ENCODE data around the gene ECM1.

ECM1 gene

DNA sequence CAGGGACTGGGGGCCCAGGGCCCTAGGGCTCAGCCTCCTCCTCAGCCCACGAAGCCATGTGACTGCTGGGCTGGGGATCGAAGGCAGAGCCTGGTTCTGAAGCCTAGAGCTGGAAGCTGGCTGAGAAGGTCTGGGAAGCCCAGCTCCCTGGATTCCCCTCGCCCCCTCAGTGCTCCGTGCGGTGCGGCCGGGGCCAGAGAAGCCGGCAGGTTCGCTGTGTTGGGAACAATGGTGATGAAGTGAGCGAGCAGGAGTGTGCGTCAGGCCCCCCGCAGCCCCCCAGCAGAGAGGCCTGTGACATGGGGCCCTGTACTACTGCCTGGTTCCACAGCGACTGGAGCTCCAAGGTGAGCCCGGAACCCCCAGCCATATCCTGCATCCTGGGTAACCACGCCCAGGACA lies 50.4 kb downstream of the ECM1 start:
- H3K4me3 ChIP-seq (ENCODE audit: insufficient read depth, low read length, poor library complexity, severe bottlenecking): no peak overlapping the region
- no peak overlapping the region for H3K4me2 ChIP-seq (ENCODE audit: low read depth, low read length, poor library complexity, severe bottlenecking)
- H3K9me2 ChIP-seq (replicated peaks; ENCODE audit: insufficient read depth, low read length): no peaks in the 10 kb centered on the region
- H3K27ac ChIP-seq (ENCODE audit: low read depth, low read length): no peak overlapping the region
- H3K9ac ChIP-seq (ENCODE audit: low read length): no peak overlapping the region
- no peaks in the 10 kb centered on the region for H3K9me3 ChIP-seq (ENCODE audit: insufficient read depth, low read length)
- no peaks in the 10 kb centered on the region for H3K27me3 ChIP-seq (ENCODE audit: low read length)
- peaks cover 30% of the 10 kb centered on the region for H3F3A ChIP-seq (ENCODE audit: insufficient read depth)
- no peaks in the 10 kb centered on the region for H3K79me2 ChIP-seq (ENCODE audit: insufficient read depth, low read length)
- no peak overlapping the region for H2AFZ ChIP-seq (ENCODE audit: low read depth, low read length, severe bottlenecking)
- H3K36me3 ChIP-seq (ENCODE audit: low read length): no peaks in the 10 kb centered on the region
- TF ChIP-seq EZH2phosphoT487 (conservative IDR thresholded peaks at IDR 0.05; ENCODE audit: low read length) (no peak), CTCF (IDR thresholded peaks at IDR 0.05; ENCODE audit: insufficient read depth, low read length, poor library complexity, severe bottlenecking) (no peak)
- H4K20me1 ChIP-seq (ENCODE audit: low read depth, low read length): no peaks in the 10 kb centered on the region

- no peaks in the 10 kb centered on the region for H3K79me2 ChIP-seq (ENCODE audit: insufficient read depth, low read length)
- H3K36me3 ChIP-seq (ENCODE audit: low read length): no peaks in the 10 kb centered on the region
- H3F3A ChIP-seq (ENCODE audit: insufficient read depth): peaks cover 37% of the 10 kb centered on the region
- H3K27me3 ChIP-seq (ENCODE audit: low read length): no peaks in the 10 kb centered on the region
- H3K27ac ChIP-seq (ENCODE audit: low read depth, low read length): no peak overlapping the region
- no peaks in the 10 kb centered on the region for H3K9me2 ChIP-seq (replicated peaks; ENCODE audit: insufficient read depth, low read length)
- no peak overlapping the region for H3K4me3 ChIP-seq (ENCODE audit: insufficient read depth, low read length, poor library complexity, severe bottlenecking)
- TF ChIP-seq EZH2phosphoT487 (conservative IDR thresholded peaks at IDR 0.05; ENCODE audit: low read length) (no peak), CTCF (IDR thresholded peaks at IDR 0.05; ENCODE audit: insufficient read depth, low read length, poor library complexity, severe bottlenecking) (no peak)
- no peaks in the 10 kb centered on the region for H4K20me1 ChIP-seq (ENCODE audit: low read depth, low read length)
- no peak overlapping the region for H3K9ac ChIP-seq (ENCODE audit: low read length)
- H2AFZ ChIP-seq (ENCODE audit: low read depth, low read length, severe bottlenecking): no peak overlapping the region
- no peak overlapping the region for H3K4me2 ChIP-seq (ENCODE audit: low read depth, low read length, poor library complexity, severe bottlenecking)
- no peaks in the 10 kb centered on the region for H3K9me3 ChIP-seq (ENCODE audit: insufficient read depth, low read length)
These were observed 51.1 kb downstream of the ECM1 start for GRCh38 chr1:150558761-150559655.

GRCh38 chr1:150559656-150560010 lies 51.7 kb downstream of the ECM1 start:
- Histone ChIP-seq H3K27ac (ENCODE audit: low read depth, low read length) (no peak overlapping the region), H3K4me2 (ENCODE audit: low read depth, low read length, poor library complexity, severe bottlenecking) (no peak overlapping the region), H3F3A (ENCODE audit: insufficient read depth) (peaks cover 43% of the 10 kb centered on the region), H3K4me3 (ENCODE audit: insufficient read depth, low read length, poor library complexity, severe bottlenecking) (no peak overlapping the region), H3K36me3 (ENCODE audit: low read length) (no peaks in the 10 kb centered on the region), H3K79me2 (ENCODE audit: insufficient read depth, low read length) (peaks cover 1% of the 10 kb centered on the region; the same call in 1 of the 2 replicates), H3K27me3 (ENCODE audit: low read length) (no peaks in the 10 kb centered on the region), H3K9me3 (ENCODE audit: insufficient read depth, low read length) (no peaks in the 10 kb centered on the region), H3K9me2 (replicated peaks; ENCODE audit: insufficient read depth, low read length) (no peaks in the 10 kb centered on the region), H4K20me1 (ENCODE audit: low read depth, low read length) (no peaks in the 10 kb centered on the region), H3K9ac (ENCODE audit: low read length) (no peak overlapping the region), H2AFZ (ENCODE audit: low read depth, low read length, severe bottlenecking) (no peak overlapping the region)
- no peak for TF ChIP-seq CTCF (IDR thresholded peaks at IDR 0.05; ENCODE audit: insufficient read depth, low read length, poor library complexity, severe bottlenecking)
- TF ChIP-seq EZH2phosphoT487 (conservative IDR thresholded peaks at IDR 0.05; ENCODE audit: low read length): no peak

All from SU-DHL-6 (cell line).